ENCODE results near the gene CUL7.
"Not testable (repeated sequence)": the region's sequence is repeated elsewhere in the genome, so short reads cannot be mapped to it uniquely, and the experiment has no call there.

Gene CUL7

GRCh38 chr6:43045371-43045930 lies 8.2 kb downstream of the CUL7 start:
- DNase-seq (ENCODE audit: low spot score): no peak

- DNase-seq (ENCODE audit: low spot score): no peak
These were observed 10.3 kb downstream of the CUL7 start for GRCh38 chr6:43043310-43043709.

GRCh38 chr6:43041475-43041874 lies 12.2 kb downstream of the CUL7 start:
- DNase-seq (ENCODE audit: low spot score): not testable (repeated sequence)

GRCh38 chr6:43040542-43041257 lies 13.0 kb downstream of the CUL7 start:
- DNase-seq (ENCODE audit: low spot score): no peak

GRCh38 chr6:43038727-43039126 lies 14.9 kb downstream of the CUL7 start:
- no peak for DNase-seq (ENCODE audit: low spot score)

GRCh38 chr6:43037706-43038105 lies 15.9 kb downstream of the CUL7 start:
- no peak for DNase-seq (ENCODE audit: low spot score)

GRCh38 chr6:43037197-43037596 lies 16.5 kb downstream of the CUL7 start:
- no peak for DNase-seq (ENCODE audit: low spot score)

- DNase-seq (ENCODE audit: low spot score): no peak
These were observed 16.9 kb downstream of the CUL7 start for GRCh38 chr6:43036712-43037111.

- no peak for DNase-seq (ENCODE audit: low spot score)
These were observed 18.0 kb downstream of the CUL7 start for GRCh38 chr6:43035495-43036194.

- no peak for DNase-seq (ENCODE audit: low spot score)
These were observed 19.5 kb downstream of the CUL7 start for GRCh38 chr6:43034190-43034525.

GRCh38 chr6:43033496-43034189 lies 20.0 kb downstream of the CUL7 start:
- no peak for DNase-seq (ENCODE audit: low spot score)

GRCh38 chr6:43032326-43032725 lies 21.3 kb downstream of the CUL7 start:
- no peak for DNase-seq (ENCODE audit: low spot score)

- DNase-seq (ENCODE audit: low spot score): no peak
These were observed 24.5 kb downstream of the CUL7 start for GRCh38 chr6:43029120-43029519.

GRCh38 chr6:43026365-43026764 lies 27.3 kb downstream of the CUL7 start:
- DNase-seq (ENCODE audit: low spot score): no peak

GRCh38 chr6:43024436-43024835 lies 29.2 kb downstream of the CUL7 start:
- DNase-seq (ENCODE audit: low spot score): no peak

- DNase-seq (ENCODE audit: low spot score): peak; percentile 89
These were observed 32.2 kb downstream of the CUL7 start, which contains the start of gene RRP36 for GRCh38 chr6:43021270-43022047. TSS of gene RRP36 (plus strand) at chr6:43021623. CDS start at chr6:43021655, 32 bp downstream.

GRCh38 chr6:43020847-43021246 lies 32.8 kb downstream of the CUL7 start:
- no peak for DNase-seq (ENCODE audit: low spot score)

- DNase-seq (ENCODE audit: low spot score): no peak
These were observed 33.5 kb downstream of the CUL7 start for GRCh38 chr6:43020052-43020705.

GRCh38 chr6:43019152-43019551 lies 34.5 kb downstream of the CUL7 start:
- no peak for DNase-seq (ENCODE audit: low spot score)

- DNase-seq (ENCODE audit: low spot score): no peak
These were observed 36.7 kb downstream of the CUL7 start for GRCh38 chr6:43016943-43017334.

GRCh38 chr6:43016176-43016942 lies 37.3 kb downstream of the CUL7 start:
- DNase-seq (ENCODE audit: low spot score): no peak
